ENCODE results near the gene PRTFDC1.
"Not testable (repeated sequence)": the region's sequence is repeated elsewhere in the genome, so short reads cannot be mapped to it uniquely, and the experiment has no call there.

The PRTFDC1 gene, protein sequence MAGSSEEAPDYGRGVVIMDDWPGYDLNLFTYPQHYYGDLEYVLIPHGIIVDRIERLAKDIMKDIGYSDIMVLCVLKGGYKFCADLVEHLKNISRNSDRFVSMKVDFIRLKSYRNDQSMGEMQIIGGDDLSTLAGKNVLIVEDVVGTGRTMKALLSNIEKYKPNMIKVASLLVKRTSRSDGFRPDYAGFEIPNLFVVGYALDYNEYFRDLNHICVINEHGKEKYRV

DNA sequence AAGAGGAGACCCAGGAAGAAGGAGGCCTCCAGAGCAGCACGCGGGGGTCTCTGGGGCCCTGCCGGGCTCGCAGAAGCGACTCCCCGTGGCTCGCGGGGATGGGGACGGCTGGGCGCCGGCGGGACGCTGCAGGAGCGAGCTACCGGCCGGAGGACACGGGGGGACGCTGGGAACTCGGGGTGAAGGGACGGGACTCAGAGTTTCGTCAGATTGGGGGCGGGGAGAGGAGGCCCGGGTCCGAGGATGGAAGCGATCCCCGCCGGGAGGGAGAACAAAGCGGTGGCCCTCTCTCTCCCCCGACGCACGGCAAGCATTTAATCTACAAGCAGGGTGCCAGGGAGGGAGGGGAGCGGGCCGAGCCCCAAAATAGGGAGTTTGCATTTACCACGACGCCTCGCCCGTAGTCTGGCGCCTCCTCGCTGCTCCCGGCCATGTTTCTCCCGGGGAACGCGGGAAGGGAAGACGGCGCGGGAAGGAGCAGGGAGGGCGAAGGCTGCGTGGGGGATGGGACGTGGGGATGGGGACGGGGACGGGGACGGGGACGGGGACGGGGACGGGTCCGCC lies at the start of gene PRTFDC1:
TSS of gene PRTFDC1 (minus strand) at position 464 of the 564 bp plus-strand sequence. CDS start at position 433, 31 bp downstream.
- no peak for DNase-seq (ENCODE audit: low read depth in 2 of 2)

DNA sequence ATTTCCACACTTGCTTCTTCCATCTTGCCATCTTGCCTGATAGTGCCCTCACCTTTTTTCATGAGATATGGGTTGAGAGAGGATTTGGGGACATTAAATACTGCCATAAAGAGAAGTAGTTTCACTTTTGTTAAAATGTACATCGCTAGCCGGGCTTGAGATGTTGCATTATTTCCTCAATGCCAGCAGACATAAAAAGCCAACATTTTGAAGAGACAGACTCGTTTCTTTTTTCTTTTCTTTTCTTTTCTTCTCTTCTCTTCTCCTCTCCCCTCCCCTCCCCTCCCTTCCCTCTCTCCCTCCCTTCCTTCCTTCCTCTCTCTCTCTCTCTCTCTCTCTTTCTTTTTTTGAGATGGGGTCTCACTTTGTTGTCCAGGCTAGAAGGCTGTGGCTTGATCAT lies 45.6 kb upstream of the PRTFDC1 start:
- no peak for DNase-seq (ENCODE audit: low read depth in 2 of 2)

DNA sequence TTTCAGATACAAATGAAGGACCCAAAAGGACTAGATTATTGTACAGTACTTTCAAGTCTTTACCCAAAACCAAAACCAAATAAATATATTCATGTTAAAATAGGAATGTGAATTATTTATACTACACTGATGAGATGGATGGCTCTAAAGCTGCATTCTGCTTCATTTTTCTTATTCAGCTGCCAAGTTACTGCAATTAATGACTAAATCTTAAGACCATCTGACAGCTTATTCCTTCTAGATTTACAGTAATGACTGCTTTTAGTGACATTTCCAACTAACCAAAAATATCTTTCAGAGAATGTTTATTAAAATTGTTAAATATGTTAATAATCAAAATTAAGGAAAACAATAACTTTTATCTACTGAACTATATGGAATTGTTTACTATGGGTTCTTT lies 42.7 kb upstream of the PRTFDC1 start:
- no peak for DNase-seq (ENCODE audit: low read depth in 2 of 2)

DNA sequence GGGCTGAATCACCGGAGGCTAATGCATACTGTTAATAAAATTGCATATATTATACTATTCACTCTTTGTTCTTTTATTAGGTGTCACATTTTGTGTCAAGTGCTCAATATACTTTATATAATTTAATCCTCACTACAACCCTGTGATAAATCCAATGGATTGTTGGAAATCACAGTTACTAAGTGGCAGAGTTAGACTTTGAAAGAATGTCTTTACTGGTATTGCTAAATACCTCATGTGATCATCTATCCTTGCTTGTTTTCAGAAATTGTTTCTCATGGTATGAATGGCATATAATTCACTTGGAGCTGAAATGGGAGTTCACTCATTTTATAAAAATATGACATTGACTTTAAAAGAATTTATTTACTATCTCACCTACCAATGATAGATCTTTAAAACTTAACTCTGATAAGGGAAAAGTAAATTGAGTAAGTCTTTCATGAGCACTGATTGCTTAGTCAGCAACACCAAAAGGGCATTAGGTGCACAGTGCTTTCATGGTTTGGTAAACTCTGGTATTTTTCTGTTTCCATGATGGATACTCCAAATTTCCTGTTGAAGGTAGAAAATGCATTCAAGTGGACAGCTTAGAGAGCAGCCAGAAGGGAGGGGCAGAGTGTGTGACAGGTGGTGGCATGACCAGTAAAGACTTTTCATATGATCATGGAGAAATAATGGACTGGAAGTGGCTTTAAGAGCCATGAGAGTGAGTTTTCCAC lies 41.0 kb upstream of the PRTFDC1 start:
- DNase-seq (ENCODE audit: low read depth in 2 of 2): no peak

DNA sequence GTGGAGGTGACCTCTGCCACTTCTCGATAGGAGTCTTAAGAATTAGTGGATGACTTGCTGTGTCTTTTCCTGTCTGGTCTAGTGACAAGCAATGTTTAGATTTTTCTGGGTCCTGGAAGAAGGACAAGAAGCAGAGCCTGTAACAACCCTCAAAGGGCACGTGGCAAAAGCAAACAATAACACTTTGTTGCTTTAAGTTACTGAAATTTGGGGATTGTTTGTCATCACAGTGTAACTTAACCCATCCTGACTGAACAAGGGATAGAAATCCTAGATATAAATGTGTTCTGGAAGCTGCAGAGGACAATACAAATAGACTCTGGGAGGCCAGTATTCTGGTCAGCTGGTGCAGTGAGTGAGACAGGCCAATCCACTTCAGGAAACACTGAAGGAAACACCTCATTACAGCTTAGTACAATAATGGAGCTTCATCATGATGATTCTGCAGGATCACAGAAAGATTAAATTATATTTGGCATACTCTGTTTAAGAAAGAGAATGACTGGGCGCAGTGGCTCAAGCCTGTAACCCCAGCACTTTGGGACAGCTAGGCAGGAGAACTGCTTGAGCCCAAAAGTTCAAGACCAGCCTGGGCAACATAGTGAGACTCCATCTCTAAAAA lies 40.2 kb upstream of the PRTFDC1 start:
- DNase-seq (ENCODE audit: low read depth in 2 of 2): no peak

DNA sequence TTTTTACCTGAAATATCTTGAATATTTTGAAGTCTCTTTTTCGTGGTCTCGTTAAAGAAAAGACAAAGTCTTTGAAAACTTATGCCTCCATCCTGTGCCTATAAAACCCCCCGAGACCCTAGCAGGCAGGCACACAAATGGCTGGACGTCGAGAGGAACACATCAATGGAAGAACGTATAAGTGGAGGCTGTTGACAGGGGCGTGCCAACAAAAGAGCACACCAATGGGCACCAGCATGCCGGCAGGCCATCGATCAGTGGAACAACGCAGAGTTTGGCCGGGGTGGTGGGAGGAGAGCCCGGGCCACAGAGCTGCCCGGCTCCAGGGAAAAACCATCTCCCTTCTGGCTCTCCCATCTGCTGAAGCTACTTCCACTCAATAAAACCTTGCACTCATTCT lies 38.9 kb upstream of the PRTFDC1 start:
- DNase-seq (ENCODE audit: low read depth in 2 of 2): no peak

DNA sequence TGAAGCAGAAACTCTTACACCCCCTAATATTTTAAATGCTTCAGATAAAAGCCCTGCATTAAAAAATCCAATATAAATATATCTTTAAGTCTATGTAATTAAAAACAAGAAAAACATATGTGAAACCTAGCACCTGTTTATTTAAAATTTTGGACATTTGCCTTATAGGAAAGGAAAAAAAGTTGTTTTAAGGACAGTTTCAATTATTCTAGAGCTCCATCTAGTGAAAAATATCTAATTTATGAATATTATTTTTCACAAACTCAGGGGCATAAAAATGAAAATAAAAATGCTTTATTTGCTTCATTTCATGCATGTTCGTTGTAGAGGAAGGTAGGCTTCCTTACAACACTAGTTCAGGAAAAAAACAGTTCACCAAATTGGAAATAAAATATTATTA lies 37.5 kb upstream of the PRTFDC1 start:
- DNase-seq (ENCODE audit: low read depth in 2 of 2): no peak

DNA sequence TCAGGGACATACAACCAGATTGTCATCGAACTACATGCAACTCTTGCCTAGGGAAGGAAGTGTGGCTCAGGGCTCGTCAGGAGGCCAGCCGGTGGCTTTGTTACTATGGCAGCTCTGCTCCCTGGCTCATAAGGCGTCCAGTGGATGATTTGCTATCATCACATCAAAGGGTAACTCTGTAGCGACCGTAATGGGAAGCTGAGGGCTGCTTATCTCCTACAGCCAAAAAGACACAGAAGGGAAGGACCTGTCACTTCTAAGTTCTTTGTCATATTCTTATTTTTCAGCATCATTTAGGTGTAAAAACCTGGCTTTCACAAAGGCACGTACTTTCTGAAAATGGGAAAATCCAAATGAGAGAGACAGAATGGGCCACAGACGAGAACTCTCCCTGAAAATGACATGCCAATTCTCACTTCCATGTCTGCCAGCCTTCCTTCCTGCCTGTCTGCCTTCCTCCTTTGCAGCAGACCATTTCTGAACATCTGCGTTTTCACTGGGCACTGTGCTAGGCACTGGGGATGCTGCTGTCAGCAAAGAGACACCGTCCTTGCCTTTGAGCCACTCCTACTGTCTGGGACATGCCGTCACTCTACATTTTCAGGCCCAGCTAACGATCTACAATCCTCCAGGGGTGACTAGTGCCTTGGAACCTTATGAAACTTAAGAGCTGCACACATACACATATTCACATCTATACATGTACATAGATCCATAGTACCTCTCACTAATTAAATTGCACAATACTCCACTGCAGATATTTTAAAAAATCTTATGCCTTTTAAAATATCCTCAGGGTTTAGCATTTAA lies 36.6 kb upstream of the PRTFDC1 start:
- no peak for DNase-seq (ENCODE audit: low read depth in 2 of 2)

DNA sequence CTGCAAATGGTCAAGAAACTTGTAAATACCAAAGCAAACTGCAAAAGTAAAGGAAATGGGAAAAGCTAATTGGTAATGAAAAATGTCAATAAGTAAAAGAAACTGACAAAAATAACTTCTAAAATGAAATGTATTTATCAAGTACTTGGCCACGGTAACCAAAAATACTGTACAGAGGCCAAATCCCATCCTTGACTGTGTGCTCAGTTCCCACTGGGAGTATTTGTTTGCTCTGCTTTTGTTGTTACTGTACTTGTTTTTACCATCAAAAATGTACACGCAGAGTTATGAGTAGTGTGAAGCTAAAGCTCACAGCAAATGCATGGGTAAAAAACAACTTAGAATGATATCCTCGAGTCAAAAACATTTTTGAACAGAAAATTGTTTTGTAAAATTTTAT lies 32.5 kb upstream of the PRTFDC1 start:
- no peak for DNase-seq (ENCODE audit: low read depth in 2 of 2)

DNA sequence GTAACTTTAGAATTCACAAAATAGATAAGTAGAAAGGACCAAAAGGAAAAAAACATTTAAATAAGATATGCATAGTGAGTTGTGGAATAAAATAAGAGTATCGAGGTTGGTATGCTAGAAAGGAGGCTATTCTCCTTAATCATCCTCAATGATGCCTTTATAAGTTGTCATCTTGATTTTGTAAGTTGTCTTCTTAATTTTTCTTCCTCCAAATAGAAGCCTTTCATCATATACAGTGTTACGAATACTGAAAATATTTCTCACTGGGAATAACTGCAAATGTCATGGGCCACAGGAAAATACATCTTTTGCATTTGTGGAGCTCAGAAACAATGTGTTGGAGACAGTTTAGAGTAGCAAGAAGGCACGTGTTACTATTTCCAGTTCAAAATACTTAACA lies 31.5 kb upstream of the PRTFDC1 start:
- DNase-seq (ENCODE audit: low read depth in 2 of 2): no peak

DNA sequence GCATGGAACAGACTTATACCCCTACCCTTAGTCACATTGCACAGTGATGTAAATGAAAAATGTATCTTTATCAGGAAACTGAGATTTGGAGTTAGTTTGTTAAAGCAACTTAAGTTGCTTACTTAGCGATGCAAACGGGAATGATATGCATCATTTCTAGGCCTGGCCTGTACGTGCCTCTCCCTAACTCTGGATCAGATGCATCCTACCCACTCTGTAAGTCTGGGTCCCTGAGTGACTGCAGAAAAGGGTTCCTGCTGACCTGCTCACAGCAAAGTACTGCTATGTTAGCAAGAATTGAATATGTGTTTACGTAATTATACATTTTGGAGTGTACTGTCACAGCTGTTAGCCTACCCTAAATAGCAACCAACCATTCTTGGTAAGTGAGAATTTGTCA lies 30.7 kb upstream of the PRTFDC1 start:
- no peak for DNase-seq (ENCODE audit: low read depth in 2 of 2)

DNA sequence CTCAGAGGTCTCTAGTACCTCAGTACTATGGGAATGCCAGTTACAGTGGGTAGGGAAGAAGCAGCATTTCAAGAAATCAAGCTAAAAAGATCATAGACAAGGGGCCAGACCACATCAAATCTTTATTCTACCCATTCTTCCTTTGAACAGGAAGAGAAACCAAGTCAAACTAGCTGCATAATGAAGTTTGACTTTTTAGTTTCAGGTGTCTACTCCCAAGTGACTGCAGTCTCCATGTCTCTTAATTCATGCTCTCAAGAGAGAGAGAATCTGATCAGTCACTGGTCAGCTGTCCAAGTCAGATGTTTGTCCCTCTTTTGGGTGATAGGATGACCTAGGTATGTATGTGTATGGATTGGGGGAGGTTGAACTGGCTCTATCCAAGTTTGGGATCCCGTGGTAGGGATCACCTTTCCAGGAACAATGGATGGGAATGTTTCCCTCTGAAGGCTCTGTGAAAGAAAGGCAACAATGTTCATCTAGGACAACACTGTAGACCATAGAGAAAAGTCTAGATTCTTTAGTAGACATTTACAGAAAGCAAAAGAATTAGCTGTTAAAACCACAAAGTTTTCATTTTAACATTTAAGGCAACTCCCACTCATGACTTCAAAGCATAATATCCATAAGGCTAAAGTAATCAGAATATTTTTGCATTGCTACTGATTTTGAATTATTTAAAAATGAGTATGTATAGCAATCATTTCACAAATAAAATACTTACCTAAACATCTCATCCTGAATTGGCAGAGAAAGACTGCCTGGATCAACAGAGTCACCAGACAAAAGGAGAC lies 30.1 kb upstream of the PRTFDC1 start:
- DNase-seq (ENCODE audit: low read depth in 2 of 2): no peak

DNA sequence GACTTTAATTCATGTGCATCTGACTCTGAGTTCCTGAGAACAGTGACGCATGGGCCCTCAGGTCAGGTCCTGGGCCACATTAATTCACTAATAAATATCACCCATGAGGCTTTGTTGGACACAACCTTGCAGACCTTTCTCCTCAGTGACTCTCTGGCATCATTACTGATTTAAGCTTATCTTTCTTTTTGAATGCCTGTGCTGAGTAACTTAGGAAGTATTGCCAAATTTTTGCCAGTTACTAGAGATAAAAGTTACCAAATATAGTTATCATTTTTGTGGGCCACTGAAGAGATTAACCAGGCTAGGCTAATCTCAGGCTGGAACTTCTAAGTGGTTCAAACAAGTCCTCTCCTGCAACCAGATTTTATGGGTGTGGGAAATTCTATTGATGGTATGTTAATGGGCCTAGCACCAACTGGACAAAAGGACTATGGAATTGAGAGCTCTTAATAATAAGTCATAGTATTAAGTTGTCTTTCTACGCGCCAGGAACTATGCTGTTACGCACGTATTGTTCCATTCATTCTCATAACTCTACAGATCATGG lies 28.8 kb upstream of the PRTFDC1 start:
- no peak for DNase-seq (ENCODE audit: low read depth in 2 of 2)

DNA sequence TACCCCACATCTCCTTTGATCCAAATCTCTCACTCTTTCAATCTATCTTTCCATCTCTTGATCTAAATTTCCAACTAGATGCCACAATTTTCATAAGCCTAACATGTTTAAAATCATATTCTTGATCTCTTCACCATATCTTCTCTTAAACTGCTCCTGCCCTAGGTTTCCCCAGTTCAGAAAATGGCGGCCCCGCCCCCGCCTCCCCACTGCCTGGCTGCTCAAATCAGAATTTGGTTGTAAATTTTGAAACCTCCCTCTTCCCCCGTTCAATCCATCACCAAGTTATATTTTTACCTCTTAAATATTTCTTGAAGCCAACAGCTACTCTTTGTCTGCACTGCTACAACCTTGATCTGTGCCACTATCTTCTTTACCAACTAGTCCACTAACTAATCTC lies 27.3 kb upstream of the PRTFDC1 start:
- no peak for DNase-seq (ENCODE audit: low read depth in 2 of 2)

DNA sequence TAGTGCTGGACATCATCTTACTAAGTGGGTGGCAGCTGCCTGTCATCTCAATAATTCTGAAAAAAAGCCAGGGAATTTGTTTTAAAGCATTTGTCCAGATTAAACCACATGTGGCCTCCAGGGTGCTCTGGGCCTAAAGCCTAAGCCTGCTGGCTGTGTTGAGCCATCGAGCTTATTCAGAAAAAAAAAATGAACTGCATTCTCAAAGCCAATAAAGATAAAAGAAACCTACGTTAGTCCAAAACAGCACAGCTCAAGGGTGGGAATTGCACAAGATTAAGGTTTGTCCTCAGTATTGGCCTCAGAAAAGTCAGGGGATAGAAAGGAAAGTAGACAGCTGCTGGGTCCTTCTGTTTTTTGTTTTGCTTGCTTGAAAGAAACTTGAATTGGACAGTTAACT lies 22.6 kb upstream of the PRTFDC1 start:
- DNase-seq (ENCODE audit: low read depth in 2 of 2): no peak

DNA sequence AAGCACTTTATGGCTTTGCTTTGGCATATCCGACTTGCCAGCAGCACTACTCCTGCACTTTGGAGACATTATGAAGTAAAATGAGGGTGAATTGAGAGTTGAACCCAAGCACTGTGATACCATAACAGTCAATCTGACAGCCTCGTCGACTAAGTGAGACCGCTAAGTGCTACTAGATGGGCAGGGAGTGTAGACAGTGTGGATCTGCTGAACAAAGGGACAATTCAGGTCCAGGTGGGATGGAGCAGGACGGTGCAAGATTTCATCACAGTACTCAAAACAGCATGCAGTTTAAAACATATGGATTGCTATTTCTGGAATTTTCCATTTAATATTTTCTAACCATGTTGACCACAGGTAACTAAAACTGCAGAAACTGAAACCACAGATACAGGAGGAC lies 20.8 kb upstream of the PRTFDC1 start:
- DNase-seq (ENCODE audit: low read depth in 2 of 2): no peak

DNA sequence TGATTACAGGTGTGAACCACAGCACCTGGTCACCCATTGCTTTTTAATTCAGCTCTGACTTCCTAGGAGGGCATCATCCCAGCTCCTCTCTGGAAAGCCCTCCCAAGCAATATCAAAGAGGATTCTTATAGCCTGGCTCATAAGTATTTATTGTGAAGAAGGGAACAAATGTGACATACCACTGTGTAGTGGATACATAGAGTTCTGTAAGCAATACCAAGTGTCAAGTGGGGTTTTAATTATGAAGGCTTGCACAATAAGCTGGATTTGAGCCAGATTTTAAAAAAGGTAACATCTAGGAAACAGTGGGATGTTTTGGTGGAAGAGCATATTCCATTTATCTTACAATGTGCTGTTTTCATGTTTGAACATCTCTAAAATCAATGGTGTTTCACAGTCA lies 19.0 kb upstream of the PRTFDC1 start:
- DNase-seq (ENCODE audit: low read depth in 2 of 2): no peak

DNA sequence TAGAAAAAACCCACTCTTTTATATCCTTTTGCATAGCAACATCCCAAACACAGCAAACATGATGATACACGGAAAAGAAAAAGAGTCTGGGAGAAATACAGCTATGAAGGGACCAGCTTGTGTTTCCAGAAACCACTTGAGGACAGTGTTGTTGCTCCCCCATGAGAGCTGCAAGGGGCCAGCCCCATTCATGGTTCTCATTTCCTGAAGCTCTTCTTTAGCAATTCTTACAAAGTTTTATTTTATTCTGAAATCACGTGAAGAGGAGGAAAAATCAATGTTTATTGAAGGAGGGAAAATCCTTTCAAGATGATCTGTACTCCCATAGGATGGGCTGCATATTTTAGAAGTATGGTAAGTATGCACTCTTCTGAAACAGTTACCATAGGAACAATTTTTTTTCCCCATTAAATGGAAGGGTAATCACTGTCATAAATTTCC lies 17.5 kb upstream of the PRTFDC1 start:
- DNase-seq (ENCODE audit: low read depth in 2 of 2): no peak

DNA sequence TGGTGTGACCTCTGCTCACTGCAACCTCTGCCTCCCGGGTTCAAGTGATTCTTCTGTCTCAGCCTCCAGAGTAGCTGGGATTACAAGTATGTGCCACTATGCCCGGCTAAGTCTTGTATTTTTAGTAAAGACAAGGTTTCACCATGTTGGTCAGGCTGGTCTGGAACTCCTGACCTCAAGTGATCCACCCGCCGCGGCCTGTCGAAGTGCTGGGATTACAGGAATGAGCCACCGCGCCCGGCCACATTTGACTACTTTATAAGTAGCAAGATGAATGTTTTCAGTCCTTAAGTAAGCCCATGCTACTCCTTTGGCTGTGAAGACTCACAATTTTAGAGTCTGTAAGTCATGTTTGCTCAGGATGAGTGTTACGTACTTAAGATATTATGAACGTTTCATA lies 16.5 kb upstream of the PRTFDC1 start:
- DNase-seq (ENCODE audit: low read depth in 2 of 2): not testable (repeated sequence)

DNA sequence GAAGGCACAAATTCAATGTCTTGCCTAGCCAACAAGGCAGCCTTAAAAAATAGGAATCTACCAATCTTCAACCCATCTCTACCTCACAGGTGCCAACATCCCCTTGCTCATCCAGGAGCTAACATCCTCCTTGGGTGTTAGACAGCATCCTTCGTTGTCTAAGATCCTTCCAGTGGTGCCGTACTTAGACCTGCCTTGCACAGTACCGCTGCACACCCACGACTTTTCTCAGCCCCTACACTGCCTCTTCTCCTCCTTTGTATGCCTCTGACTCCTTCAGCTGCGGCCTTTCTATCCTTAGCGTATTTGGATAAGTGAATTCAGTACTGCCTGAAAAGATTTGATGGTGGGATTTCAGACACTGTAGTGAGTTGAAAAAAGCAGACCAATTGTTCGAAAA lies 15.9 kb upstream of the PRTFDC1 start:
- DNase-seq (ENCODE audit: low read depth in 2 of 2): no peak

DNA sequence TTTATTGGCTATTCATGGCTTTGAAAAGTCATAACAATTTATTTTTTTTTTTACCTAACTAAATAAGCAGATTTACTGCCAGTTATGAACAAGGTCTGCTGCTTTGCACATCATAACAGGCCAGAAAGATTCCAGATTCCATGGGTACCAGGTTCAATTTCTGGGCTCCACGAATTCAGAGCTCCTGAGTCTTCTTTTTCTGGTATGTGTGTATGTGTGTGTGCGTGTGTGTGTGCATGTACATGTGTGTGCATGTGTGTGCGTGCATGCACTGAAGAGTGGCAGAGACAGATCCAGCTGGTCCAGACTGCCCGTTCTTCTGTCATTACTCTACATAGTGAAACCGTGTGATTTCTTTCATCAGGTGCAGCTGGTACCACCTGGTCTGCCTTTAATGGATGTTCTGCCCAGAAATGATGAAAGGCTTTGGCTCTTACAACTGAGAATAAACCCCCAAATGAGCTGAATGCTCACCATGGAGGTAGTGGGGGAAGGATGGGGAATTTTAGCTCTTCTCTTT lies 14.6 kb upstream of the PRTFDC1 start:
- no peak for DNase-seq (ENCODE audit: low read depth in 2 of 2)
